Heart left ventricle (tissue), 13 donors: ENCODE data around the gene TNPO3.

Source experiments
- CTCF ChIP-seq, 12 donors: fragments of 200-600 bp; sonication (generic) in 4 of 12; IDR thresholded peaks; one replicate each; pipeline versions ENCODE4 v1.5.0 to v1.8.0; 2018 to 2022; ENCODE audit warnings: antibody characterized with exemption in 12 of 12, mild to moderate bottlenecking in 5 of 12
- POLR2A ChIP-seq, 2 donors: fragments of 450-650 bp; IDR thresholded peaks; one replicate each; pipeline ENCODE4 v1.6.1; 2017; ENCODE audit warnings: antibody characterized with exemption in 2 of 2, mild to moderate bottlenecking in 2 of 2, moderate library complexity in 2 of 2
- donor health status: ischemic (EF 13 %, LVEDD 7.1; RV severe dilation, severe dysfunction).
- donor health status: DM: no; HTN: yes; CAD: no.
- donor health status: DM: no; HTN: no; CAD: no.
- donor health status: ischemic (EF 25% LVEDD 6.9; RV normal size, moderate dysfunction).
- donor health status: ischemic (EF 25% LVEDD 5.7; RV mildly dilated, moderate dysfunction).
- donor health status: ischemic (EF 35%, LVEDD 5.7; RV mildly dilated, moderate dysfunction).
- donor health status: nonischemic (EF 11% LVEDD 7.7; RV severe dilation, severe dysfunction).
- donor health status: DM: yes; HTN: yes; CAD: no.
- donor health status: PGD.
- donor health status: ischemic (EF 29% LVEDD 5.4; RV normal size, mild dysfunction).
- donor health status: nonischemic (EF 23%, LVEDD 6.1; RV moderate dilation, normal function).

- no peak for TF ChIP-seq CTCF (IDR thresholded peaks at IDR 0.05)
- TF ChIP-seq POLR2A (IDR thresholded peaks at IDR 0.05): no peak
Measured at GRCh38 chr7:128923411-128923800, 131.5 kb downstream of the TNPO3 start.
